ENCODE results near the gene BTNL2. TPM values are rescaled to one million over a fixed set of nuclear protein-coding genes. Genes with fewer than 3 reads are reported as not detected.

BTNL2 gene
- polyA plus RNA-seq, 2 donors: not detected

- 88 to 92% methylated on average over 3 of the region's 3 CpGs for WGBS, 2 donors
- Histone ChIP-seq H3K4me1 (ENCODE audit: control insufficient read depth in 2 of 2, insufficient read depth in 2 of 2, low read length in 1 of 2) (no peaks in the 10 kb centered on the region), H3K27me3 (ENCODE audit: control insufficient read depth in 1 of 2, insufficient read depth in 2 of 2, low read length in 2 of 2) (no peaks in the 10 kb centered on the region), H3K36me3 (ENCODE audit: control insufficient read depth in 2 of 2, insufficient read depth in 2 of 2, low read length in 1 of 2) (no peaks in the 10 kb centered on the region), H3K27ac (ENCODE audit: low read depth in 2 of 2, low read length in 1 of 2) (no peak overlapping the region), H3K9me3 (ENCODE audit: control insufficient read depth in 2 of 2, insufficient read depth in 1 of 2, low read depth in 1 of 2, low read length in 1 of 2) (no peaks in the 10 kb centered on the region), H3K4me3 (ENCODE audit: low read depth in 1 of 2, low read length in 2 of 2) (no peak overlapping the region)
Observed at GRCh38 chr6:32424589-32425300, 17.8 kb upstream of the BTNL2 start.

GRCh38 chr6:32416036-32416435, 9.1 kb upstream of the BTNL2 start:
- no peaks in the 10 kb centered on the region for H3K9me3 ChIP-seq (ENCODE audit: control insufficient read depth in 2 of 2, insufficient read depth in 1 of 2, low read depth in 1 of 2, low read length in 1 of 2)
- H3K27ac ChIP-seq (ENCODE audit: low read depth in 2 of 2, low read length in 1 of 2): no peak overlapping the region
- no peaks in the 10 kb centered on the region for H3K36me3 ChIP-seq (ENCODE audit: control insufficient read depth in 2 of 2, insufficient read depth in 2 of 2, low read length in 1 of 2)
- peaks cover 2% of the 10 kb centered on the region in 2 donors for H3K27me3 ChIP-seq (ENCODE audit: control insufficient read depth in 1 of 2, insufficient read depth in 2 of 2, low read length in 2 of 2)
- H3K4me3 ChIP-seq (ENCODE audit: low read depth in 1 of 2, low read length in 2 of 2): peak overlapping the region in 1 of 2 donors; percentile 7
- H3K4me1 ChIP-seq (ENCODE audit: control insufficient read depth in 2 of 2, insufficient read depth in 2 of 2, low read length in 1 of 2): no peaks in the 10 kb centered on the region
- WGBS, 2 donors: 77 to 78% methylated on average over 3 of the region's 3 CpGs

- Histone ChIP-seq H3K4me3 (ENCODE audit: low read depth in 1 of 2, low read length in 2 of 2) (peak overlapping the region in 1 of 2 donors; percentile 7), H3K27me3 (ENCODE audit: control insufficient read depth in 1 of 2, insufficient read depth in 2 of 2, low read length in 2 of 2) (peaks cover 2% of the 10 kb centered on the region in 2 donors), H3K36me3 (ENCODE audit: control insufficient read depth in 2 of 2, insufficient read depth in 2 of 2, low read length in 1 of 2) (no peaks in the 10 kb centered on the region), H3K27ac (ENCODE audit: low read depth in 2 of 2, low read length in 1 of 2) (no peak overlapping the region), H3K9me3 (ENCODE audit: control insufficient read depth in 2 of 2, insufficient read depth in 1 of 2, low read depth in 1 of 2, low read length in 1 of 2) (no peaks in the 10 kb centered on the region), H3K4me1 (ENCODE audit: control insufficient read depth in 2 of 2, insufficient read depth in 2 of 2, low read length in 1 of 2) (no peaks in the 10 kb centered on the region)
- WGBS, 2 donors: 10 to 12% methylated on average over 13 of the region's 13 CpGs
Observed at GRCh38 chr6:32415521-32416019, 8.6 kb upstream of the BTNL2 start.

- Histone ChIP-seq H3K4me1 (ENCODE audit: control insufficient read depth in 2 of 2, insufficient read depth in 2 of 2, low read length in 1 of 2) (no peaks in the 10 kb centered on the region), H3K36me3 (ENCODE audit: control insufficient read depth in 2 of 2, insufficient read depth in 2 of 2, low read length in 1 of 2) (no peaks in the 10 kb centered on the region), H3K4me3 (ENCODE audit: low read depth in 1 of 2, low read length in 2 of 2) (no peak overlapping the region), H3K9me3 (ENCODE audit: control insufficient read depth in 2 of 2, insufficient read depth in 1 of 2, low read depth in 1 of 2, low read length in 1 of 2) (no peaks in the 10 kb centered on the region), H3K27ac (ENCODE audit: low read depth in 2 of 2, low read length in 1 of 2) (no peak overlapping the region), H3K27me3 (ENCODE audit: control insufficient read depth in 1 of 2, insufficient read depth in 2 of 2, low read length in 2 of 2) (peaks cover 2% of the 10 kb centered on the region in 2 donors)
- WGBS, 2 donors: 7 to 8% methylated on average over 11 of the region's 11 CpGs
Observed at GRCh38 chr6:32413427-32414047, 6.6 kb upstream of the BTNL2 start.

GRCh38 chr6:32411566-32412327, 4.8 kb upstream of the BTNL2 start:
- H3K36me3 ChIP-seq (ENCODE audit: control insufficient read depth in 2 of 2, insufficient read depth in 2 of 2, low read length in 1 of 2): no peaks in the 10 kb centered on the region
- WGBS, 2 donors: 70 to 77% methylated on average over 9 of the region's 9 CpGs
- no peak overlapping the region for H3K27ac ChIP-seq (ENCODE audit: low read depth in 2 of 2, low read length in 1 of 2)
- no peaks in the 10 kb centered on the region for H3K9me3 ChIP-seq (ENCODE audit: control insufficient read depth in 2 of 2, insufficient read depth in 1 of 2, low read depth in 1 of 2, low read length in 1 of 2)
- H3K4me1 ChIP-seq (ENCODE audit: control insufficient read depth in 2 of 2, insufficient read depth in 2 of 2, low read length in 1 of 2): no peaks in the 10 kb centered on the region
- no peak overlapping the region for H3K4me3 ChIP-seq (ENCODE audit: low read depth in 1 of 2, low read length in 2 of 2)
- H3K27me3 ChIP-seq (ENCODE audit: control insufficient read depth in 1 of 2, insufficient read depth in 2 of 2, low read length in 2 of 2): peaks cover 0 to 2% of the 10 kb centered on the region in 2 donors

- 41 to 57% methylated on average over 5 of the region's 5 CpGs for WGBS, 2 donors
- no peaks in the 10 kb centered on the region for H3K4me1 ChIP-seq (ENCODE audit: control insufficient read depth in 2 of 2, insufficient read depth in 2 of 2, low read length in 1 of 2)
- no peak overlapping the region for H3K27ac ChIP-seq (ENCODE audit: low read depth in 2 of 2, low read length in 1 of 2)
- no peaks in the 10 kb centered on the region for H3K9me3 ChIP-seq (ENCODE audit: control insufficient read depth in 2 of 2, insufficient read depth in 1 of 2, low read depth in 1 of 2, low read length in 1 of 2)
- H3K36me3 ChIP-seq (ENCODE audit: control insufficient read depth in 2 of 2, insufficient read depth in 2 of 2, low read length in 1 of 2): no peaks in the 10 kb centered on the region
- peaks cover 0 to 2% of the 10 kb centered on the region in 2 donors for H3K27me3 ChIP-seq (ENCODE audit: control insufficient read depth in 1 of 2, insufficient read depth in 2 of 2, low read length in 2 of 2)
- no peak overlapping the region for H3K4me3 ChIP-seq (ENCODE audit: low read depth in 1 of 2, low read length in 2 of 2)
Observed at GRCh38 chr6:32410906-32411305, 3.9 kb upstream of the BTNL2 start.

- Histone ChIP-seq H3K9me3 (ENCODE audit: control insufficient read depth in 2 of 2, insufficient read depth in 1 of 2, low read depth in 1 of 2, low read length in 1 of 2) (no peaks in the 10 kb centered on the region), H3K4me1 (ENCODE audit: control insufficient read depth in 2 of 2, insufficient read depth in 2 of 2, low read length in 1 of 2) (no peaks in the 10 kb centered on the region), H3K36me3 (ENCODE audit: control insufficient read depth in 2 of 2, insufficient read depth in 2 of 2, low read length in 1 of 2) (no peaks in the 10 kb centered on the region), H3K4me3 (ENCODE audit: low read depth in 1 of 2, low read length in 2 of 2) (no peak overlapping the region), H3K27ac (ENCODE audit: low read depth in 2 of 2, low read length in 1 of 2) (no peak overlapping the region), H3K27me3 (ENCODE audit: control insufficient read depth in 1 of 2, insufficient read depth in 2 of 2, low read length in 2 of 2) (peaks cover 0 to 3% of the 10 kb centered on the region in 2 donors)
- WGBS, 2 donors: 77 to 90% methylated on average over 9 of the region's 9 CpGs
Observed at GRCh38 chr6:32406197-32406596, 784 bp downstream of the BTNL2 start.

- Histone ChIP-seq H3K27me3 (ENCODE audit: control insufficient read depth in 1 of 2, insufficient read depth in 2 of 2, low read length in 2 of 2) (peaks cover 0 to 3% of the 10 kb centered on the region in 2 donors), H3K4me3 (ENCODE audit: low read depth in 1 of 2, low read length in 2 of 2) (no peak overlapping the region)
- WGBS, 2 donors: 10 to 16% methylated on average over 1 of the region's 1 CpG
Observed at GRCh38 chr6:32405656-32406055, 1.3 kb downstream of the BTNL2 start.

GRCh38 chr6:32402812-32403211, 4.2 kb downstream of the BTNL2 start:
- WGBS, 2 donors: 69 to 71% methylated on average over 8 of the region's 8 CpGs
- H3K4me1 ChIP-seq (ENCODE audit: control insufficient read depth in 2 of 2, insufficient read depth in 2 of 2, low read length in 1 of 2): no peaks in the 10 kb centered on the region
- H3K36me3 ChIP-seq (ENCODE audit: control insufficient read depth in 2 of 2, insufficient read depth in 2 of 2, low read length in 1 of 2): no peaks in the 10 kb centered on the region
- no peaks in the 10 kb centered on the region for H3K9me3 ChIP-seq (ENCODE audit: control insufficient read depth in 2 of 2, insufficient read depth in 1 of 2, low read depth in 1 of 2, low read length in 1 of 2)
- peaks cover 0 to 3% of the 10 kb centered on the region in 2 donors for H3K27me3 ChIP-seq (ENCODE audit: control insufficient read depth in 1 of 2, insufficient read depth in 2 of 2, low read length in 2 of 2)
- H3K4me3 ChIP-seq (ENCODE audit: low read depth in 1 of 2, low read length in 2 of 2): no peak overlapping the region
- H3K27ac ChIP-seq (ENCODE audit: low read depth in 2 of 2, low read length in 1 of 2): no peak overlapping the region

More at GRCh38 chr6:32405656-32406055, 1.3 kb downstream of the BTNL2 start:
- H3K4me1 ChIP-seq (ENCODE audit: control insufficient read depth in 2 of 2, insufficient read depth in 2 of 2, low read length in 1 of 2): no peaks in the 10 kb centered on the region
- no peaks in the 10 kb centered on the region for H3K36me3 ChIP-seq (ENCODE audit: control insufficient read depth in 2 of 2, insufficient read depth in 2 of 2, low read length in 1 of 2)
- H3K27ac ChIP-seq (ENCODE audit: low read depth in 2 of 2, low read length in 1 of 2): no peak overlapping the region
- no peaks in the 10 kb centered on the region for H3K9me3 ChIP-seq (ENCODE audit: control insufficient read depth in 2 of 2, insufficient read depth in 1 of 2, low read depth in 1 of 2, low read length in 1 of 2)
